Left hindlimb (tissue), 1 donor: ENCODE data around the gene SAT2.
"Not testable (repeated sequence)": the region's sequence is repeated elsewhere in the genome, so short reads cannot be mapped to it uniquely, and the experiment has no call there.

Source experiments
- DNase-seq: peaks from one replicate; pipeline ENCODE4 v3.0.0-alpha.2; 2018

The SAT2 gene

GRCh38 chr17:7627250-7628121 is at the start of gene SAT2:
Gene SAT2 (minus strand): TSS chr17:7627821. CDS start chr17:7627635, 186 bp downstream.
- peak; percentile 97 for DNase-seq

GRCh38 chr17:7676533-7676932 is 48.9 kb upstream of the SAT2 start:
- no peak for DNase-seq

GRCh38 chr17:7674934-7675333 is 47.3 kb upstream of the SAT2 start:
- DNase-seq = no peak

- no peak for DNase-seq
Observed at GRCh38 chr17:7673239-7673638, 45.6 kb upstream of the SAT2 start.

- no peak for DNase-seq
Observed at GRCh38 chr17:7668482-7668881, 40.9 kb upstream of the SAT2 start.

GRCh38 chr17:7667656-7668406 is 40.2 kb upstream of the SAT2 start:
- peak; percentile 61 for DNase-seq

- DNase-seq = peak; percentile 55
Observed at GRCh38 chr17:7656958-7657609, 29.5 kb upstream of the SAT2 start.

GRCh38 chr17:7655541-7655840 is 27.9 kb upstream of the SAT2 start:
- DNase-seq = no peak

- no peak for DNase-seq
Observed at GRCh38 chr17:7654832-7655540, 27.4 kb upstream of the SAT2 start.

- DNase-seq = no peak
Observed at GRCh38 chr17:7652388-7653356, 25.1 kb upstream of the SAT2 start.

GRCh38 chr17:7651665-7652387 is 24.2 kb upstream of the SAT2 start:
- peak; percentile 66 for DNase-seq

- DNase-seq = no peak
Observed at GRCh38 chr17:7651097-7651664, 23.6 kb upstream of the SAT2 start.

GRCh38 chr17:7650509-7651096 is 23.0 kb upstream of the SAT2 start, which contains the start of gene ATP1B2:
Gene ATP1B2 (plus strand): TSS chr17:7650926. CDS start chr17:7651519, 593 bp downstream.
- DNase-seq = peak; percentile 84

- no peak for DNase-seq
Observed at GRCh38 chr17:7647018-7647417, 19.4 kb upstream of the SAT2 start.

GRCh38 chr17:7646457-7646856 is 18.8 kb upstream of the SAT2 start:
- DNase-seq = no peak

GRCh38 chr17:7644775-7645174 is 17.2 kb upstream of the SAT2 start:
- no peak for DNase-seq

- not testable (repeated sequence) for DNase-seq
Observed at GRCh38 chr17:7641635-7642034, 14.0 kb upstream of the SAT2 start.

GRCh38 chr17:7640783-7641182 is 13.2 kb upstream of the SAT2 start:
- DNase-seq = no peak

- DNase-seq = no peak
Observed at GRCh38 chr17:7636163-7636562, 8.5 kb upstream of the SAT2 start.

GRCh38 chr17:7634384-7634783 is 6.8 kb upstream of the SAT2 start:
- peak; percentile 74 for DNase-seq
